Suprapubic skin (tissue), 4 donors: ENCODE results near the gene CSTA. TPM values are rescaled to one million over a fixed set of nuclear protein-coding genes. Genes with fewer than 3 reads are reported as not detected.

Experiments used
- DNase-seq, 2 donors: peaks; one replicate each; pipeline ENCODE4 v3.0.0-alpha.2; 2019; ENCODE audit warnings: low spot score in 2 of 2
- H3K27ac ChIP-seq: fragments of 200-600 bp; sonication (generic); one replicate; pipeline ENCODE4 v1.5.1; 2019
- H3K27me3 ChIP-seq: fragments of 200-600 bp; sonication (generic); one replicate; pipeline ENCODE4 v1.5.1; 2019
- H3K36me3 ChIP-seq: fragments of 200-600 bp; sonication (generic); one replicate; pipeline ENCODE4 v1.5.1; 2019
- H3K4me1 ChIP-seq: fragments of 200-600 bp; sonication (generic); one replicate; pipeline ENCODE4 v1.5.1; 2019
- H3K4me3 ChIP-seq: fragments of 200-600 bp; sonication (generic); one replicate; pipeline ENCODE4 v1.5.1; 2019; ENCODE audit warnings: mild to moderate bottlenecking
- H3K9me3 ChIP-seq: fragments of 200-600 bp; sonication (generic); one replicate; pipeline ENCODE4 v1.5.1; 2019
- EP300 ChIP-seq: sonication (generic); formaldehyde crosslinking; IDR thresholded peaks from one replicate; pipeline ENCODE4 v1.6.1; 2017; ENCODE audit warnings: antibody characterized with exemption
- POLR2A ChIP-seq, 2 donors: fragments of 450-650 bp; IDR thresholded peaks; one replicate each; pipeline ENCODE4 v1.6.1; 2017; ENCODE audit warnings: antibody characterized with exemption in 2 of 2, mild to moderate bottlenecking in 2 of 2, moderate library complexity in 2 of 2
- POLR2AphosphoS5 ChIP-seq, 3 donors: sonication (generic); formaldehyde crosslinking; IDR thresholded peaks; one replicate each; pipeline ENCODE4 v1.6.1; 2017; ENCODE audit warnings: antibody characterized with exemption in 3 of 3
- WGBS: methylation state at CpG from one replicate; pipeline ENCODE4 v1.1.5; 2018; 5-methylcytosine and 5-hydroxymethylcytosine counted together
- total RNA-seq, 4 donors: library from RNA; depleted of rRNA; stranded (reverse); fragments of >200 nt; gene quantifications; one replicate each; pipeline ENCODE4 v1.1.0, GENCODE V29; 2016
- TF ChIP-seq, protein P1 (sequence below), 2 donors: fragments of 200-600 bp in 1 of 2; fragments of 450-650 bp in 1 of 2; sonication (generic) in 1 of 2; IDR thresholded peaks; one replicate each; pipeline ENCODE4 v1.5.1; 2016 to 2019; ENCODE audit warnings: antibody characterized with exemption in 2 of 2, mild to moderate bottlenecking in 1 of 2, moderate library complexity in 1 of 2

The CSTA gene
- total RNA-seq, 4 donors from 2014 or later = 22.4 to 253 (median 192) TPM

DNA sequence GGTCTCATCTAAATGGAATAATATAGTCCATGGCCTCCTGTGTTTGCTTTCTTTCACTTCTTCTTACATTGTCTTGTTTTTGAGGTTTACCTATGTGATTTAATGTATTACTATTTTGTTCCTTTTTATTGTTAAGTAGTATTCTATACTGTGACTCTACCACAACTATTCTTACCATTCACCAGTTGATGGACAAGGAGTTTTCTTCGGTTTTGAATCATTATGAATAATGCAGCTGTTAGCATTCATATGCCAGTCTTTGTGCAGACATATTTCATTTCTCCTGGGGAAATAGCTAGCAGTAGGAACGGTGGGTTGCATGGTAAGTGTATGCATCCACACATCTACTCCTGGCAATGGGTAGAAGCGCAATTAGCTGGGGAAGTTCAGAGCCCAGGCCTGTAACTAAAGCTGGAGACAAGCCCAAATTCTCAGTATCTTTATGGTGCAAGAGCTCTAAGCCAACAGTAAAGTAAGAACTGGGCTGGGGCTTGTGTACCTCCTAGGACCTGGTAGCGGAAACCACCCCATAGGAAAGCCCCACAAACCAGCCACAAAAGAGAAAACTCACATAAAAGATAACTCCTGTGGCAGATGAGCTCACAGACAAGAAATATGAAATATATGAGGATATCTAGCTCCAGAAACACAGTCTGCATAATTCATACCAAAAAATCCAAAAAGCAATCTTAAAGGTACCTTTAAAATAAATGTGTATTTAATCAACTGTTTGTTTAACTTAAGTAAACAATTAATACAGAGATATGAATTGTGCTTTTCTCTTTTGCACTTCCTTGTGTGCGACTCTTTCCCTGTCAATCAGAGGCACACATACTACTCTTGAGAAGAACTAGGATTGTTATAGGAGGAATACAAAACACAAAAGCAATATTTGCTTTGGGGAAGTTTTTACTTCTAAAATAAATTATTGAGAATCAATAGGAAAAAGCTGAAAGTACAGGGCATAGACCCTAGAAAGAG, 2.7 kb upstream of the CSTA start:
- TF ChIP-seq, protein P1, sequence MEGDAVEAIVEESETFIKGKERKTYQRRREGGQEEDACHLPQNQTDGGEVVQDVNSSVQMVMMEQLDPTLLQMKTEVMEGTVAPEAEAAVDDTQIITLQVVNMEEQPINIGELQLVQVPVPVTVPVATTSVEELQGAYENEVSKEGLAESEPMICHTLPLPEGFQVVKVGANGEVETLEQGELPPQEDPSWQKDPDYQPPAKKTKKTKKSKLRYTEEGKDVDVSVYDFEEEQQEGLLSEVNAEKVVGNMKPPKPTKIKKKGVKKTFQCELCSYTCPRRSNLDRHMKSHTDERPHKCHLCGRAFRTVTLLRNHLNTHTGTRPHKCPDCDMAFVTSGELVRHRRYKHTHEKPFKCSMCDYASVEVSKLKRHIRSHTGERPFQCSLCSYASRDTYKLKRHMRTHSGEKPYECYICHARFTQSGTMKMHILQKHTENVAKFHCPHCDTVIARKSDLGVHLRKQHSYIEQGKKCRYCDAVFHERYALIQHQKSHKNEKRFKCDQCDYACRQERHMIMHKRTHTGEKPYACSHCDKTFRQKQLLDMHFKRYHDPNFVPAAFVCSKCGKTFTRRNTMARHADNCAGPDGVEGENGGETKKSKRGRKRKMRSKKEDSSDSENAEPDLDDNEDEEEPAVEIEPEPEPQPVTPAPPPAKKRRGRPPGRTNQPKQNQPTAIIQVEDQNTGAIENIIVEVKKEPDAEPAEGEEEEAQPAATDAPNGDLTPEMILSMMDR (IDR thresholded peaks at IDR 0.05) = no peak
- TF ChIP-seq POLR2A (IDR thresholded peaks at IDR 0.05) = no peak
- TF ChIP-seq EP300 = no peak
- no peak for TF ChIP-seq POLR2AphosphoS5 (IDR thresholded peaks at IDR 0.05)
- Histone ChIP-seq H3K4me1 (peaks cover 7% of the 10 kb centered on the region), H3K27me3 (no peaks in the 10 kb centered on the region), H3K9me3 (no peaks in the 10 kb centered on the region), H3K36me3 (no peaks in the 10 kb centered on the region), H3K4me3 (no peak overlapping the region), H3K27ac (no peak overlapping the region)
- no peak for DNase-seq
- 57% methylated on average over 5 of the region's 5 CpGs for WGBS

DNA sequence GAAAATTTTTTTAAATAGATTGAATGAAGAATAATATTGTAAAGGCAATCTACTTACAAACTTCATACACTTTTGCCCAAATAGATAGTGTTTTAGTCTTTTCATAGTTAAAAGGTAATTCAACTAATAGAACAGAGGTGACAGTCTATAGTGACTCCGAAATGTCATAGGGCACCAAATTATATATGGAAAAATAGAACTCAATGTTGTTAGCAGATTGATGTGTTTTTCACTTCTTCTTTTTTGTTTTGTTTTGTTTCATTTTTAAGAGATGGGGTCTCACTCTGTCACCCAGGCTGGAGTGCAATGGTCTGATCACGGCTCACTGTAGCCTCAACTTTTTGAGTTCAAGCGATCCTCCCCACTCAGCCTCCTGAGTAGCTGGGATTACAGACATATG, 721 bp downstream of the CSTA start:
- DNase-seq = no peak
- Histone ChIP-seq H3K4me1 (peaks cover 3% of the 10 kb centered on the region), H3K27me3 (no peaks in the 10 kb centered on the region), H3K9me3 (no peaks in the 10 kb centered on the region), H3K27ac (no peak overlapping the region), H3K36me3 (no peaks in the 10 kb centered on the region), H3K4me3 (peak overlapping the region; percentile 17)
- TF ChIP-seq, protein P1 (IDR thresholded peaks at IDR 0.05) = no peak
- TF ChIP-seq EP300 (no peak), POLR2A (IDR thresholded peaks at IDR 0.05) (no peak), POLR2AphosphoS5 (IDR thresholded peaks at IDR 0.05) (no peak)
- WGBS = 91% methylated on average over 3 of the region's 3 CpGs

DNA sequence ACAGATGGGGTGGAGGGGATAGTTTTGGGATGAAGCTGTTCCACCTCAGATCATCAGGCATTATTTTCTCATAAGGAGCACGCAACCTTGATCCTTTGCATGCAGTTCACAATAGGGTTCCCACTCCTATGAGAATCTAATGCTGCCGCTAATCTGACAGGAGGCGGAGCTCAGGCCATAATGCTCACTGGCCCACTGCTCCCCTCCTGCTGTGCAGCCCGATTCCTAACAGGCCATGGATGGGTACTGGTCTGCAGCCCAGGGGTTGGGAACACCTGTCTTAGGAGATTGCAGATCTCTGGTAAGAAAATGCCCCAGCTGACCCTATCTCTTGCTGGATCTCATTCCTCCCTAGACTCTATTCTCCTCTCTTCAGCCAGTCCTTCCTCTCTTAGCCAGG, 6.8 kb downstream of the CSTA start:
- Histone ChIP-seq H3K36me3 (no peaks in the 10 kb centered on the region), H3K27me3 (no peaks in the 10 kb centered on the region), H3K4me3 (no peak overlapping the region), H3K4me1 (no peaks in the 10 kb centered on the region), H3K27ac (no peak overlapping the region), H3K9me3 (no peaks in the 10 kb centered on the region)
- no peak for DNase-seq
- WGBS = 78% methylated on average over 4 of the region's 4 CpGs
- TF ChIP-seq POLR2A (IDR thresholded peaks at IDR 0.05) (no peak), POLR2AphosphoS5 (IDR thresholded peaks at IDR 0.05) (no peak)

DNA sequence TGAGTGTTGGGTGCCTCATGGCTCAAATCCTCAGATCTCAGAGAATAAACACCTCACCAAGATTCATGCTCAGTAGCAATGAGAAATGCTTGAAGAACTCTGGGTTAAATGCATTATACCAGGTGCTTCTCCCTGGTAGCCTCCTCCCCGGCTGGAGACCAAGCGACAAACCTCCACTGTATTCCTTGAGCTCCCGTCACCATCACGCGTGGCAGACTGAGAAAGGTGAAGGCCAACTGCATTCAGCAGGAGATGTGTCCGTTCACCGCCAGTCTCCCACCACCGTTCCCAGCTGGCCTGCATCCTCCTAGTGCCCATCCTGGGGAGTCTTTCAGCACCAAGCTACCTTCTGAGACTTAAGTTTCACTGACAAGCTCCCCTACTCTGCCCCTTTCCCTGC, 7.5 kb downstream of the CSTA start:
- Histone ChIP-seq H3K4me3 (no peak overlapping the region), H3K4me1 (no peaks in the 10 kb centered on the region), H3K9me3 (no peaks in the 10 kb centered on the region), H3K27me3 (no peaks in the 10 kb centered on the region), H3K36me3 (no peaks in the 10 kb centered on the region), H3K27ac (no peak overlapping the region)
- no peak for TF ChIP-seq POLR2A (IDR thresholded peaks at IDR 0.05)
- no peak for TF ChIP-seq EP300
- no peak for TF ChIP-seq POLR2AphosphoS5 (IDR thresholded peaks at IDR 0.05)
- TF ChIP-seq, protein P1 (IDR thresholded peaks at IDR 0.05) = no peak
- WGBS = 86% methylated on average over 8 of the region's 8 CpGs
- DNase-seq = no peak

DNA sequence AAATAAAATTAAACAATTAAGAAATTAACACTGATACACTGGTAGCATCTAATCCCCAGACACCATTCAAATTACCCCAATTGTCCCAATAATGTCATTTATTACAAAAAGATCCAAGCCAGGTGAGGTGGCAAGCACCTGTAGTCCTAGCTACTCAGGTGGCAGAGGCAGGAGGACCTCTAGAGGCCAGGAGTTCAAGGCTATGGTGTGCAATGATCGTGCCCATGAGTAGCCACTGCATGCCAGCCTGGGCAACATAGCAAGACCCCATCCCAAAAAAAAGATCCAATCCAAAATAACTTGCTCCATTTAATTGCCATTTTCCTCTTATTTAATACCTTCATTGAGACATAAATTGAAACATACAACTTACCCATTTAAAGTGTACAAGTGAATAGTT, 17.8 kb downstream of the CSTA start:
- Histone ChIP-seq H3K36me3 (no peaks in the 10 kb centered on the region), H3K27me3 (no peaks in the 10 kb centered on the region), H3K4me3 (no peak overlapping the region), H3K9me3 (no peaks in the 10 kb centered on the region), H3K27ac (no peak overlapping the region), H3K4me1 (no peaks in the 10 kb centered on the region)
- WGBS = 71% methylated on average over 1 of the region's 1 CpG
- no peak for TF ChIP-seq EP300
- no peak for TF ChIP-seq POLR2AphosphoS5 (IDR thresholded peaks at IDR 0.05)
- TF ChIP-seq, protein P1 (IDR thresholded peaks at IDR 0.05) = no peak
- TF ChIP-seq POLR2A (IDR thresholded peaks at IDR 0.05) = no peak
- no peak for DNase-seq
